ENCODE measurements around the gene RABGAP1.

Gene RABGAP1

DNA sequence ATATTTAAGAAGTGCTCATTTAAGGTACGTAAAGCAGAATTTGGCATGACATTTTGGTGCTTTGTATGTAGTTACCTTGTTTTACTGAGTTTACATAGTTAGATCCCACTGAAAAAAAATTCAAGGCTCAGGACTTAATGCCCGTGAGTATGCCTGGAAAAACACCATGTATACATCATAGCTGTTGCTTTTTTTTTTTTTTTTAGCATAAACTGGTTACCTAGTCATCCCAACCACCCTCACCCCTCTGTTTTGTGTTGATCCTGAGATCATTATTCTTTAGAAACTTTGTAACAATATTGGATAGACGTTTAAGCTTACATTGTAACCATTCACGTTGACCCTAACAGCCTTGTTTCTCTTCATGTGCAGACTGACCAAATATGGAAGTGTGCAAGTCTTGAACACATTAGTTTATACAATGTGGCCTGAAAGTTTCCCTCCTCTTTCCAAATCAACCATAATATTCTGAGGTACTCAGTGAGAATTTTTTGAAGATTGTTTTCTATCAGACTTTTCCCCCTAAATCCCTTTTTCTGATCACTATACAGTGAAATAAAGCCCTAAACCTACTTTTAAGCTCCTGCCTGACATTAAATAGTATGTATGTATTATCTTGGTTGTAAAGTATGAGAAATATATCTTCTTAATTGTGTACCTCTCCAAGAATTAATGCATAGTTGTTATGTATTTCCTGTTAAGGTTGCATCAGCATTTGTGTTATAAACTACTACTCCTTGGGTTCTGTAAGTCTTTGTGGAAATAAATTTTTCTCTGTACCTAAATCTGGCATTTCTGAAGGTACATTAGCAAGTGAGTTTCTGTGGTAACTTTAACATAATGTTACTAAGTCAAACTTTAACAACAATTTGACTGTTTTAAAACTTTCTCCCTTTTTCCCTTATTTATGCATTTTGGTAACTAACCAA is 4.4 kb downstream of the RABGAP1 start:
- in situ Hi-C loops (cut with MboI; ENCODE audit: low sequenced_read_pairs): no loop called here

DNA sequence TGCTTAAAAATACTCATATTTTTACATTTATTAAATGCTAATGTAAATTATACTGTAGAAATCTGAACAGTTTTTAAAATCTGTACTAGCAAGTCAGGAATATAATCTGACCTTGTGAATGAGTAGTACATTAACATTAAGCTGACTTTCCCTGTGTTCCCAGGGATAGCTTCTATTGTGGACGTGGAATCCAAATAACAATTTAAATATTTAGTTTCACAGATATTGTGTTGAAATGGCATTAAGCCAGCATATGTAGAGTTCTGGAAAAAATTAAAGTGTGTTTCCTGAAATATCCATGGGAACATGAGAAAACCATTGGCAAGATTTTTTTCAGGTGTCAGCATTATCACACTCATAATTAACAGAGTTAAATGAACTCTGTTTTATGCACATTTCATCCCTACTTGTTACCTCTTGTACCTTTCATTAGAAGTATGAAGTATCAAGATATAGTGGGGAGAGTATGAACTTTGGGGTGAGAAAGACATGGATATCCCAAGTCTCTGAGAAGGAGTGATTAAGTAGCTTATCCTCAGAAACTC is 5.7 kb downstream of the RABGAP1 start:
- in situ Hi-C loops (cut with MboI; ENCODE audit: low sequenced_read_pairs): no loop called here

DNA sequence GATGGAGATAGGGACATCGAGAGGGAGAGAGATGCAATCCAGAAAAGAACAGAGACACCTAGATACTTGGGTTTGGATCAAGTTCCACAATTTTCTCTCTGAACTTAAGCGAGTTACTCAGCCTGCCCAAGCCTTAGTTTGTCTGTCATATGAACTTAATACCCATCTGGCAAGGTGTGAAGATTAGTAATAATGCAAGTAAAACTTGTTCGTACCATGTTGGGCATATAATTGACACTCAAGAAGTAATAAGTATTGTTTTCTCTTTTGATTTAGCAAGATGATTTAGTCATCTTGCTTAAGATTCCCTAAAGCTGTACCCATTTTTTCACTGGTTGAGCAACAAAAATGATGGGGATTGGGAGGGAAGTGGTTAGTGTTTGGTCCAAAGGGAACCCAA is 7.5 kb downstream of the RABGAP1 start:
- in situ Hi-C loops (cut with MboI; ENCODE audit: low sequenced_read_pairs): no loop called here

DNA sequence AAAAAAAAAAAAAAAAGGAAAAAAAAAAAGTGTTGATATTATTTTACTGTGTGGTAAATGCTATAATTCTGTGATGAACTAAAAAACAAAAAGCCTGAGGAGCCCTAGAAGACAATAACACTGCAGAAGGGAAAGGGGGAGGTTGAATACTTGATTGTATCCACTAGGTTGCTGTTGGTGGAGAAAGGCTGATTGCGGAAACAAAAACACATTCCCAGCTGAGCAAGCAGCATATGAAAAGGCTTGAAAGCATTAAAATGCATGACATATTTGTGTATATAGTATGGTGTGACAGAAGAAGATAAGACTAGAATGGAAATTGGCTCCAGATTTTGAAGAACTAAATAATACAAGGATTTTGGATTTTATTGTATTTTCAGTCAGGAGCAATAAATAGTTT is 8.9 kb downstream of the RABGAP1 start:
- in situ Hi-C loops (cut with MboI; ENCODE audit: low sequenced_read_pairs): no loop called here

DNA sequence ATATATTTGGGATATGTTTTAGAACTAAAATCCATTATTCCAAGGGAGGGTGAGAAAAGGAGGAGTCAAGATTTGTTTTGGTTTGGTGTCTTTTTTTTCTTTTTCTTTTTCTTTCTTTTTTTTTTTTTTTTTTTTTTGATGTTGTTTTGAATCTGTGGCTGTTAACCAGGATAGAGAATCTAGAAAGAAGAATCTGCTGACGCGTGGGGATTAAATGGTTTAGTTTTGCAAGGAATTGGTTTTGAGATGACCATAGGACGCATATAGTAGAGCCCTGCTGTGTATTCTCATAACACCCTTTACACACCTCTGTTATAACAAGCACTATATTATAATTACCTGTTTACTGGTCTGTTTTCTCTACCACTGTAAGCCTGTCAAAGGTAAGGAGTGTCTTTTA is 9.4 kb downstream of the RABGAP1 start:
- in situ Hi-C loops (cut with MboI; ENCODE audit: low sequenced_read_pairs): no loop called here

DNA sequence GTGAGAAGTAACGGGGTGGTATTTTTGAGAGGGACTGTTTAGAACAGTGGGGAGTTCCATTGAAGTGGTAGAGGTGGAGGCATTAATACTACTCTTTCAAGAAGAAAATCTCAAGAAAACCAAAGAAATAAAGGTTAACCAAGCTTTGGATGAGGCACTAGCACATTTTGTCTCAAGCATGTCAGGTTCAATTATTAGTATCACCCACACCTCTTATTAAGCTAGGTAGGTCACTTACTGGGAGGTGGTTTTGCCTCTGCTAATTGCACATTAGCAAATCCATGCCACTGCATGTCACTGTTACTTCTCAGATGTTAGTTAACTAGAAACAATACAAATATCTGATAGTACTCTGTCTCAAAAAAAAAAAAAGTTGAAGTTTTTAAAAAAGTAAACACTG is 10.2 kb downstream of the RABGAP1 start:
- in situ Hi-C loops (cut with MboI; ENCODE audit: low sequenced_read_pairs): no loop called here

DNA sequence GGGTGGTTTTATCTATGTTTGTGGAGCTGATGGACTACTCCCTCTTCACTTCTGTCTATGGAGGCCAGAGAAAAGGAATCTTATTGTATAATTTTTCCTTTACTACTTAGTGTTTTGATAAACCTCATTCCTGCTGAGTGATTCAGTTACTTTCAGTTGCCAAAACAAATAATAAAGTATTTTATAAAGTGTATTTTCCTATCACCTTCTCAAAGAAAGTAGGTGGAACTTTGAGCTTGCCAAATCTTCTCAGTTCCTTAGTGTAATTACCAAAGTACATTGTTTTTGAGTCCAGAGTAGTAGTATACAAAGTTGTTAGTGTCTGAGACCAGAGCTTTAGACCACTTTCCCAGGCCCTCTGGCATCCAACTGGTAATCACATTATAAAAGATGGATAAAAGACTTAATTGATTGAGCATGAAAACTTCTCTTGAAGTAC is 13.5 kb downstream of the RABGAP1 start:
- in situ Hi-C loops (cut with MboI; ENCODE audit: low sequenced_read_pairs): no loop called here

DNA sequence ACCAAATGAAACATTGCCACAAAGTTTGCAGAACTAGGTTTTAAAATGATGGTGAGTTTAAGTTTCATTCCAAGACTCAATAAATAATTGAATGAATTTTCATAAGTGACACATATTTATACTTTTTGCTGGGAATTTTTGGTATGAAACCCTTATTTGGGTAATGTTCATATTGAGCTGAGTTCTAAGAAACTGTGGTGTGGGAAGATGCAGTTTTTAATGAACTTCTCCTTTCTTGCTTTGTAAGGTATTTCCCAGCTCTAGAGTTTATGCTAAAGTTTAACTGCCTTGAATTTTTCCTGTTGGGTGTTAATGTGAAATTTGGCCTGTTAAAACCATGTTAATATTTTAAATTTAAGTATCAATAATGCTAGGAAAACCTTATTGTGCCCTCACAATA is 15.1 kb downstream of the RABGAP1 start:
- in situ Hi-C loops (cut with MboI; ENCODE audit: low sequenced_read_pairs): no loop called here

DNA sequence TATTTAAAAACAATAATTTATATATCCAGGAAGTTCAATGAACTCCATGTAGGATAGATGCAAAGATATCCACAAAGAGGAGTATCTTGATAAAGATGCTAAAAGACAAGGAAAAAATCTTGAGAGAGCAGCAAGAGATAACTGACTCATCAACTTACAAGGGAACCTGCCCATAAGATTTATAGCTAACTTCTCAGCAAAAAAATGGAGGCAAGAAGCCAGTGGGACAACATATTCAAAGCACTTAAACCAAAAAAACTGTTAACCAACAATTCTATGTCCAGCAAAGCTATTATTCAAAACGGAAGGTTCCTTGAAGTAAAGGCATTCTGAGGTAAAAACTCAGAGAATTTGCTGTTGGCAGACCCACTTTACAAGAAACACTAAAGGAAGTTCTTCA is 20.3 kb downstream of the RABGAP1 start:
- in situ Hi-C loops (cut with MboI; ENCODE audit: low sequenced_read_pairs): no loop called here

DNA sequence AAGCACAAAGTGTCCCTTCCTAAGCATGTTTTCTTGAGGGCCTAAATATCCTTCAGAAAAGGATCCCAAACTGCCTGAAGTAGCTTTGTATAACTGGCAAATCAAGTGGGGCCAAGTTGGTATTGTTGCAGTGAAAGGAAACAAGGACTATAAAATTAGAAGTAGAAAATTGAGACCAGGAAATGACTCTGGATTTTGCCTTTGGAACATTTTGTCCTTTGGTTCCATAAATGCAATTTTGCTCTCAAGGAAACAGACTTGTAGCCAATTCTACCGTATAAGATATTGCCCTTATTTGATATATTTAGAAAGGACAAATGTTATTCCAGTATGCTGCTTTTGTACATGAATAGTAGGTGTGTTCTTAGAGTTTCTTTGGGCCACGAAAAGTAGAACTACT is 34.4 kb downstream of the RABGAP1 start:
- in situ Hi-C loops (cut with MboI; ENCODE audit: low sequenced_read_pairs): no loop called here

DNA sequence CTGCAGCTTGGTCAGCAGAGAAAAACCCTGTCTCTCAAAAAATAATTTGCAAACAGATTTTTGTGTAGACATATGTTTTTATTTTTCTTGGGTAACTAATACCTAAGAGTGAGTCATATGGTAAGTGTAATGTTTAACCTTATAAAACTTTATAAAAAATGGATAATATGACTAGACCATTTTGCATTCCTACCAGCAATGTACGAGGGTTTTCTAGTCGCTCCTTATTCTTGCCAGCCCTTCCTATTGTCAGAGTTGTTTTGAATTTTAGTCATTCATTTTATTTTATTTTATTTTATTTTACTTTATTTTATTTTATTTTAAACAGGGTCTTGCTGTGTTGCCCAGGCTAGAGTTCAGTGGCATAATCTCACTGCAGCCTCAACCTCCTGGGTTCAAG is 37.8 kb downstream of the RABGAP1 start:
- in situ Hi-C loops (cut with MboI; ENCODE audit: low sequenced_read_pairs): no loop called here

DNA sequence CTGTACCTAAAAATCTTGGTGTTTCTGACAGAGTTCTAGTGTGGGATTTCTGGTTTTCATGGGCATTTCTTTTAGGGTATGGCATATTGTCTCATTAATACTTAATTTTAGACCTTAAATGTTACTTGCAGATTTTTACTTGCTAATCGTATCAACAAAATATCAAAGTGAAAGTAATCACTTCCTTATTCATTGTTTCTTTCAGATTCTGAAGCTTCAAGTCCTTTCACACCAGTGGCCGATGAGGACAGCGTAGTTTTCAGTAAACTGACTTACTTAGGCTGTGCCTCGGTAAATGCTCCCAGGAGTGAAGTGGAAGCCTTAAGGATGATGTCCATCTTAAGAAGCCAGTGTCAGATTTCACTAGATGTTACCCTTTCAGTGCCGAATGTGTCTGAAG is 45.2 kb downstream of the RABGAP1 start:
- in situ Hi-C loops (cut with MboI; ENCODE audit: low sequenced_read_pairs): no loop called here

DNA sequence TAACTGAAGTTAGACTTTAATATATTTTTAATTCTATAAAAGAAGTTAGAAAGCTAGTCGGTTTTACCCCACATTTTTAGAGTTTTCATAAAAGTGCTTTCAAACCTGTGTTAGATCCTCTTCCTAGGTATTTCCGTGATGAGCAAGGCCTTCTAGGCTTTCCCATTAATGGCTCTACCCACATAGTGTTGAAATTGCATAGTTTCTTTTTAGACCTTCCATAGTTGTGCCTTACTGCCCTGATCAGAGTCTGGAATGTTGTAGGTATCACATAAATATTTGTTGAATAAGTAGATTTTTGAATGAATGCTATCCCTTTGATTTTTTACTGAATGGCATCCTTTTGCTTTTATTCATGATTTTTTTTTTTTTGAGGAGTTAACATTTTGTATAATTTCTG is 47.3 kb downstream of the RABGAP1 start:
- in situ Hi-C loops (cut with MboI; ENCODE audit: low sequenced_read_pairs): no loop called here

DNA sequence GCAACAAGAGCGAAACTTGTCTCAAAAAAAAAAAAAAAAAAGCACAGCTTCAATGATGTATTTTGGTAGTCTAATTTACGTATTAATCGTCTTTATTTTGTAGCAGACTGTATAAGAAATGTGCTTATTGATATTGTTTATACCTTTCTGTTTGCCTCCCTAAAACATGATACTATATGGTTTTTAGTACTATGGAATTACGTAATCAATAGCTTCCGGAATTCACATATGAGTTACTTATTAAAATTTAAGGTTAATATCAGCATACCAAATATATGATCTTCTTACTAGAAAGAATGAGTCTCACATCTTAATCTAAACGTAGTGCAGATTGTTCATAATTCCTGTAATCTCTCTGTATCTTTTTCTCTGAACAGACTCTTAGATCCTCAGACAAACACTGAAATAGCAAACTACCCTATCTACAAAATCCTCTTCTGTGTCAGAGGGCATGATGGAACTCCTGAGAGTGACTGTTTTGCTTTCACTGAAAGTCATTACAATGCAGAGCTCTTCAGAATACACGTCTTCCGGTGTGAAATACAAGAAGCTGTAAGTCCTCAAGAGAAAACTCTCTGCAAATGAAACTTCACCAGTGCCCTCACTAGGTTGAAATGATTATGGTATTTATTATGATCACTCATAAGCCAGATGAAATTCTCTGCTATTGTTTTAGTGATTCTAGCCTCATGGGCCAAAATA is 48.3 kb downstream of the RABGAP1 start:
- in situ Hi-C loops (cut with MboI; ENCODE audit: low sequenced_read_pairs): no loop called here

DNA sequence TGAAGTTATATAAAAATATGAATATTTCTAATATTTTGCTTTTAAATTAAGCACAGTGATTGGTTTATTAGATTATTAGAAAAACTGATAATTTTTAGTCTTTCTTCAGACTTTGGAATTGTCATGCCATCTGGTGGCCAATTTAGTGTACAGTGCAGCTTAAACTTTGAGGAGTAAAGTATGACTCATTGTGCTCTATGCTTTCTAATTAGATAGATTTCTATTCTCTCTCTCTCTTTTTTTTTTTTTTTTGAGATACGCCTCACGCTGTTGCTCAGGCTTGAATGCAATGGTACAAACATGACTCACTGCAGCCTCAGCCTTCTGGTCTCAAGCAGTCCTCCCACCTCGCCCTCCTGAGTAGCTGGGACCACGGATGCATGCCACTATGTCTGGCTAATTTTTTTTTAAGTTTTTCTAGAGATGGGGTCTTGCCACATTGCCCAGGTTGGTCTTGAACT is 50.6 kb downstream of the RABGAP1 start:
- in situ Hi-C loops (cut with MboI; ENCODE audit: low sequenced_read_pairs): no loop called here

DNA sequence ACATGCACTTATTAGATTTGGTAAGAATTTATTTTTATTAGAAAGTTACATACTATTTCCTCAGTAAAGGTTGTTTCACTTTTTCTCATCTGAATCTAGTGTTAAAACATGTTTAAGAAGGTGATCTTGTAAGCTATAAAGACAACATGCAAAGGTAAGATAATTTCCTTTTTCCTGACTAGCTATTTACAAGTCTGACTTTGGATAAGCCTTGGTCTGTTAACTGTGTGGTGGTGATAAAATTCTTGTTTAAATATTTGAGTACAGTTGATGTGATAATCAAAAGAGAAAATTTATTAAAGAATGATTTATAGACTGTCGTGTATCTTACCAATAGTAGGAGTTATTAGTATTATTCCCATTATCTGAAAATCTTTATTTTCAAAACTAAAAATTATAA is 55.8 kb downstream of the RABGAP1 start:
- in situ Hi-C loops (cut with MboI; ENCODE audit: low sequenced_read_pairs): no loop called here

DNA sequence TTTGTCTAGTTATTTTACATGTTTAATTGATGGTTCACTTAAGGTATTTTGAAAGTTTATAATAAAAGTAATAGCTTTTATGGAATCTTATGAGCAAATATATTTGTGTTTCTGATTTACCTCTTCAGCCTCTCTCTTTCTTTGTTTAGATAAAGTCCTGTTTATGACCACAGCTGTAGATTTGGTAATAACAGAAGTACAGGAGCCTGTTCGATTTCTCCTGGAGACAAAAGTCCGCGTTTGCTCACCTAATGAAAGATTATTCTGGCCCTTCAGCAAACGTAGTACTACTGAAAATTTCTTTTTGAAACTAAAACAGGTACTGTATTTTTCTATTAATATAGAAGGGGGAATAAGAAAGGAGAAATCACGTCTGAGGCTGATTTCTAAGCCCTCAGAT is 57.6 kb downstream of the RABGAP1 start:
- in situ Hi-C loops (cut with MboI; ENCODE audit: low sequenced_read_pairs): no loop called here

DNA sequence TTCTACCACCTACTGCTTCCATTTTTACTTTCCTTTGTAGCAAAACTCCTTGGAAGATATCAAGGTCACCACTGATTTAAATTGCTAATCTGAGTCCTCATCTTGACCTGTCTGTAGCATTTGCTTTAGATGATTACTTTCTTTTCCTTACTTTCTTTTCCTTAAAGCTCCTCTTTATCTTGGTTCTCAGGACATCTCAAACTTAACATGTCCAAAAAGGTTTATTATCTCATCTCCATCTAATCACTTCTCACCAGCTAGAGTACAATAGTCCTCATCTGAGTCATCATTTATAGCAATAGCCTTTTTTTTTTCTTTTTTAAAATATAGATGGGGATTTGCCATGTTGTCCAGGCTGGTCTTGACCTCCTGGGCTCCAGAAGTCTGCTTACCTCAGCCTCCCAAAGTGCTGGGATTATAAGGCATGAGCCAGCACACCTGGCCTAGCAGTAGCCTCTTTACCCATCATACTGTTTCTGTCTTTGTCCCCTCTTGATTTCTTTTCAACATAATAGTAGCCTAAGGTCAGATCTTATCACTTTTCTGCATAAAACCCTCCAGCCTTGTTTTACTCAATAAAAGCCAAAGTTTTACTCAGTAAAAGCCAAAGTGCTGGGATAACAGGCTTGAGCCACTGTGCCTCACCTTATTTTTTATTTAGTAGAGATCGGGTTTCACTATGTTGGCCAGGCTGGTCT is 59.7 kb downstream of the RABGAP1 start:
- in situ Hi-C loops (cut with MboI; ENCODE audit: low sequenced_read_pairs): no loop called here

DNA sequence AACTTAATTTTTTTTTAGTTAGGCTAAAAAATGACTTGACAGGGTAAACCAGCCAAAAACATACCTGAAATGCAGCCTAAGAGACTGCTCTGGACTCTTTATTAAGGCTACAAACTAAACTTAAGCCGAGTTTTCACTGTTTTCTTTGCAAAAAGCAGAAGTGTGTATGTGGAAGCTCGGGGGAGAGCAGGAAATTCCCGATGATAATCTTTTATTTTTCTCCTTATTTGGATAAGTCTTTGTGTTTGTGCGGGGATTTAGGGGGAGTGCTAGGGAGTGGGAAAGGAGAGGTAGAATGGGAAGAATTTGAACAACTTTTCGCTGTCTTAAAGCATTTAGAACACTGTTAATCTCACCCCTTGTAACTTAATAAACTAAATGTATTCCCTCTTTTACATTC is 61.9 kb downstream of the RABGAP1 start:
- in situ Hi-C loops (cut with MboI; ENCODE audit: low sequenced_read_pairs): no loop called here

DNA sequence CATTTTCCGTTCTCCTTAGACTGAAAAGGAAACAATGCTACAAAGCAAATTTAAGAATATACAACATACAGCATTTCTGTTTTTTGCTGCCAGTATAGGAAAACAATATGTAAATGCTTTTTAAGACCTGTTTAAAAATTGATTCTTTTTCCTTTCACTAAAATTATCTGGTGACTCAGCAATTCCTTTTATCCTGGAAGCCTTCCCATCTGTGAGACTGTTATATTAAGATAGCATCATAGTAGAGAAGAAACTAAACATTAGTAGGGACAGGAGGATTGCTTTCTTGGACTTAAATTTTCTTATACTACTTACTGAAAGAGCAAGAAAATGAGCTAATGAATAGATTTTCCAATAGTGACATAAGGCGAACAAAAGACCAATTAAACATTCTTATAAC is 62.6 kb downstream of the RABGAP1 start:
- in situ Hi-C loops (cut with MboI; ENCODE audit: low sequenced_read_pairs): no loop called here

DNA sequence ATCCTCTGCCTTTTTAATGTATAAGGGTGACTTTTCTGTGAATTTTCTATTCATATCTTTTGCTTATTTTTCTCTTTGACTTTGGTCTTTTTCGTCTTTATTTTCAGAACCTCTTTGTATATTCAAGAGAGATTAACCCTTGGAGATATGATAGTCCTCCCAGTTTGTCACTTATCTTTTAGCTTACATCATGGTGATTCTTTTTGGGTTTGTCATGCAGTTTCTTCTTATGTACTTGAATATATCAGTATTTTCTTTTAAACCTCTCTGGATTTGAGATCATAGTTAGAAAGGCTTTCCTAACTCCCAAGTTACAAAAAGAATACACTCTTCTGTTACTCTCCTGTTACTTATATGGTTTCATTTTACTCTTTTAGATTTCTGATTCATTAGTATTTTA is 65.1 kb downstream of the RABGAP1 start:
- in situ Hi-C loops (cut with MboI; ENCODE audit: low sequenced_read_pairs): no loop called here

Measured in hTERT RPE-1 (cell line).